Right ventricle myocardium inferior (tissue), 1 donor: ENCODE data around the gene SPEF1. TPM values are rescaled to one million over a fixed set of nuclear protein-coding genes. Genes with fewer than 3 reads are reported as not detected.
"Not testable (repeated sequence)": the region's sequence is repeated elsewhere in the genome, so short reads cannot be mapped to it uniquely, and the experiment has no call there.

ENCODE experiments used
- ATAC-seq: fragments of 200-7000 bp; cut with Tn5 transposase; one replicate; pipeline ENCODE4 v1.9.1; 2020; ENCODE audit warnings: mild to moderate bottlenecking, moderate library complexity
- DNase-seq: peaks from one replicate; pipeline ENCODE4 v3.0.0; 2021; ENCODE audit errors: missing footprints
- intact Hi-C: fragments of 100-400 bp; cut with DNase I; formaldehyde crosslinking; loops from one replicate; pipeline ENCODE4 v1.11.0; 2022
- long read RNA-seq: library from polyadenylated mRNA; unstranded; transcript quantifications from one replicate; pipeline ENCODE4 v2.0.0, GENCODE V29; 2021
- total RNA-seq: library from RNA; stranded (reverse); fragmentation: NEBNext Ultra II Directional; extraction: Animal tissue kit (Norgen Biotek cat#: 25700); gene quantifications from one replicate; pipeline ENCODE4 v1.2.1, GENCODE V29; 2021
- donor health status: DM: no; HTN: yes; CAD: no; lungs with severe emphysema.

The SPEF1 gene
- total RNA-seq: 0.14 TPM
- long read RNA-seq: 0 reads

- DNase-seq: peak; percentile 82
- peak; percentile 80 for ATAC-seq
- intact Hi-C loops: loop anchor here (2.0 kb wide), 1 partner anchor 73 kb away; no protein-coding TSS in a partner anchor
These were observed at the start of gene SPEF1 for GRCh38 chr20:3781153-3781910. Gene SPEF1 (minus strand): TSS chr20:3781448. CDS start chr20:3781287, 161 bp downstream.

- intact Hi-C loops, DNase-seq, ATAC-seq: not testable (repeated sequence)
These were observed 48.6 kb upstream of the SPEF1 start for GRCh38 chr20:3829891-3830290.

- ATAC-seq (no peak), DNase-seq (no peak)
- intact Hi-C loops: no loop called here
These were observed 47.5 kb upstream of the SPEF1 start for GRCh38 chr20:3828798-3829197.

- no peak for DNase-seq
- ATAC-seq: peak; percentile 21
- intact Hi-C loops: no loop called here
These were observed 45.2 kb upstream of the SPEF1 start for GRCh38 chr20:3826420-3826819.

- DNase-seq (no peak), ATAC-seq (no peak)
- intact Hi-C loops: no loop called here
These were observed 44.3 kb upstream of the SPEF1 start for GRCh38 chr20:3825526-3825925.

- intact Hi-C loops: no loop called here
- ATAC-seq (no peak), DNase-seq (no peak)
These were observed 42.6 kb upstream of the SPEF1 start for GRCh38 chr20:3823881-3824280.

- no peak for DNase-seq
- intact Hi-C loops: loop anchor here (2.0 kb wide), 1 partner anchor 25 kb away; the partner anchor contains the start of gene MAVS
- ATAC-seq: no peak
These were observed 40.7 kb upstream of the SPEF1 start for GRCh38 chr20:3821996-3822395.

GRCh38 chr20:3820901-3821727 is 39.9 kb upstream of the SPEF1 start:
- DNase-seq (no peak), ATAC-seq (no peak)
- intact Hi-C loops: loop anchor here (1.0 to 2.0 kb wide), 2 partner anchors 26 to 35 kb away; partner anchors contain the start of genes CENPB and MAVS

GRCh38 chr20:3820048-3820900 is 39.0 kb upstream of the SPEF1 start, which contains the start of gene AP5S1:
Gene AP5S1 (plus strand): TSS chr20:3820547. CDS start chr20:3822118, 1,571 bp downstream.
- intact Hi-C loops: loop anchor here (1.0 to 2.0 kb wide), 2 partner anchors 27 to 34 kb away; partner anchors contain the start of genes CENPB and MAVS
- DNase-seq (peak; percentile 99), ATAC-seq (peak; percentile 95)

- no peak for DNase-seq
- intact Hi-C loops: loop anchor here (1.0 to 2.0 kb wide), 3 partner anchors 25 to 33 kb away; partner anchors contain the start of genes CENPB and MAVS
- ATAC-seq: no peak
These were observed 38.3 kb upstream of the SPEF1 start for GRCh38 chr20:3819411-3820047.

- DNase-seq (no peak), ATAC-seq (peak; percentile 36)
- intact Hi-C loops: loop anchor here (2.0 kb wide), 1 partner anchor 24 kb away; no protein-coding TSS in a partner anchor
These were observed 37.2 kb upstream of the SPEF1 start for GRCh38 chr20:3818155-3819151.

GRCh38 chr20:3815703-3816315 is 34.6 kb upstream of the SPEF1 start:
- DNase-seq (no peak), ATAC-seq (no peak)
- intact Hi-C loops: no loop called here

- intact Hi-C loops: no loop called here
- ATAC-seq: no peak
- DNase-seq: no peak
These were observed 33.8 kb upstream of the SPEF1 start for GRCh38 chr20:3814928-3815495.

- intact Hi-C loops: no loop called here
These were observed 32.8 kb upstream of the SPEF1 start for GRCh38 chr20:3813848-3814581.

More at GRCh38 chr20:3813848-3814581, 32.8 kb upstream of the SPEF1 start:
- no peak for DNase-seq
- ATAC-seq: no peak
